SJCRH30 (cell line): Measurements from ENCODE around the gene PRKAA1. TPM values are rescaled to one million over a fixed set of nuclear protein-coding genes. Genes with fewer than 3 reads are reported as not detected.

Experiments
- DNase-seq, 2 experiments: peaks; one replicate each; pipeline ENCODE4 v3.0.0-alpha.2; 2015 to 2020
- H3K27ac ChIP-seq: fragments of 250-450 bp; sonication (Bioruptor Pico); 2 replicates; pipeline ENCODE4 v1.5.1; 2020; ENCODE audit warnings: mild to moderate bottlenecking, moderate library complexity
- H3K27me3 ChIP-seq: fragments of 250-450 bp; sonication (Bioruptor Pico); 2 replicates; pipeline ENCODE4 v1.5.1; 2020; ENCODE audit warnings: mild to moderate bottlenecking, moderate library complexity
- H3K36me3 ChIP-seq: fragments of 250-450 bp; sonication (Bioruptor Pico); 2 replicates; pipeline ENCODE4 v1.5.1; 2020; ENCODE audit warnings: mild to moderate bottlenecking, moderate library complexity
- H3K4me1 ChIP-seq: fragments of 250-450 bp; sonication (Bioruptor Pico); 2 replicates; pipeline ENCODE4 v1.5.1; 2020; ENCODE audit warnings: mild to moderate bottlenecking, moderate library complexity
- H3K4me3 ChIP-seq: fragments of 250-450 bp; sonication (Bioruptor Pico); 2 replicates; pipeline ENCODE4 v1.5.1; 2020; ENCODE audit warnings: mild to moderate bottlenecking, moderate library complexity
- H3K9me3 ChIP-seq: fragments of 250-450 bp; sonication (Bioruptor Pico); replicated peaks from 2 replicates; pipeline ENCODE4 v1.5.1; 2020; ENCODE audit warnings: mild to moderate bottlenecking, moderate library complexity
- total RNA-seq: library from RNA; depleted of rRNA; stranded (reverse); fragments of >200 nt; shearing (Covaris generic); gene quantifications from 2 replicates; pipeline ENCODE4 v1.2.3, GENCODE V29; 2014; rRNA removed

The PRKAA1 gene
- 81.1 and 103 TPM in 2 replicates for total RNA-seq

- peak; percentile 93 to 96 for DNase-seq
- peak within 1 kb of the TSS; percentile 73 for H3K27ac ChIP-seq
- no peaks in the 10 kb centered on the region for H3K9me3 ChIP-seq
- peaks cover 6% of the 10 kb centered on the region; the same call in 1 of the 2 replicates for H3K36me3 ChIP-seq
- peaks cover 6% of the 10 kb centered on the region for H3K4me1 ChIP-seq
- no peaks in the 10 kb centered on the region for H3K27me3 ChIP-seq
- peak within 1 kb of the TSS; percentile 94 for H3K4me3 ChIP-seq
Observed at GRCh38 chr5:40798012-40798800, at the start of gene PRKAA1. Gene PRKAA1, minus strand, starts transcription at chr5:40798374. Its CDS starts 185 bp downstream, at chr5:40798189.

- Histone ChIP-seq H3K4me3 (no peak overlapping the region), H3K36me3 (no peaks in the 10 kb centered on the region), H3K27me3 (no peaks in the 10 kb centered on the region), H3K27ac (no peak overlapping the region), H3K4me1 (peaks cover 5% of the 10 kb centered on the region), H3K9me3 (no peaks in the 10 kb centered on the region)
- DNase-seq: no peak
Observed at GRCh38 chr5:40847525-40847924, 49.4 kb upstream of the PRKAA1 start.

GRCh38 chr5:40846371-40846770, 48.2 kb upstream of the PRKAA1 start:
- Histone ChIP-seq H3K27ac (no peak overlapping the region), H3K4me1 (peaks cover 11% of the 10 kb centered on the region), H3K4me3 (no peak overlapping the region), H3K27me3 (no peaks in the 10 kb centered on the region), H3K36me3 (no peaks in the 10 kb centered on the region), H3K9me3 (no peaks in the 10 kb centered on the region)
- no peak for DNase-seq

GRCh38 chr5:40844565-40844964, 46.4 kb upstream of the PRKAA1 start:
- no peak overlapping the region for H3K4me3 ChIP-seq
- H3K4me1 ChIP-seq: peaks cover 11% of the 10 kb centered on the region
- DNase-seq: no peak
- no peaks in the 10 kb centered on the region for H3K36me3 ChIP-seq
- no peaks in the 10 kb centered on the region for H3K9me3 ChIP-seq
- no peak overlapping the region for H3K27ac ChIP-seq
- H3K27me3 ChIP-seq: no peaks in the 10 kb centered on the region

- Histone ChIP-seq H3K27me3 (no peaks in the 10 kb centered on the region), H3K9me3 (no peaks in the 10 kb centered on the region), H3K4me1 (peaks cover 11% of the 10 kb centered on the region), H3K4me3 (peak overlapping the region; percentile 51), H3K27ac (no peak overlapping the region; the same call in 1 of the 2 replicates), H3K36me3 (no peaks in the 10 kb centered on the region)
- no peak for DNase-seq
Observed at GRCh38 chr5:40842351-40842750, 44.2 kb upstream of the PRKAA1 start.

- Histone ChIP-seq H3K9me3 (no peaks in the 10 kb centered on the region), H3K27ac (peak within 1 kb of the TSS; percentile 13; the same call in 1 of the 2 replicates)
Observed at GRCh38 chr5:40841068-40841805, 43.1 kb upstream of the PRKAA1 start, which contains the start of gene CARD6. Gene CARD6, plus strand, starts transcription at chr5:40841367. Its CDS starts 16 bp downstream, at chr5:40841383.

GRCh38 chr5:40838086-40838485, 39.9 kb upstream of the PRKAA1 start:
- no peak overlapping the region for H3K27ac ChIP-seq
- no peaks in the 10 kb centered on the region for H3K9me3 ChIP-seq
- H3K4me3 ChIP-seq: no peak overlapping the region
- H3K27me3 ChIP-seq: no peaks in the 10 kb centered on the region
- peaks cover 11% of the 10 kb centered on the region for H3K4me1 ChIP-seq
- no peak for DNase-seq
- H3K36me3 ChIP-seq: peaks cover 17% of the 10 kb centered on the region

More at GRCh38 chr5:40841068-40841805, 43.1 kb upstream of the PRKAA1 start, which contains the start of gene CARD6:
- peak in 1 of 2 experiments; percentile 59 for DNase-seq
- H3K4me3 ChIP-seq: peak within 1 kb of the TSS; percentile 51
- H3K27me3 ChIP-seq: no peaks in the 10 kb centered on the region
- peaks cover 11% of the 10 kb centered on the region for H3K4me1 ChIP-seq
- no peaks in the 10 kb centered on the region for H3K36me3 ChIP-seq

- Histone ChIP-seq H3K4me1 (peaks cover 9% of the 10 kb centered on the region; the same call in 1 of the 2 replicates), H3K36me3 (peaks cover 47% of the 10 kb centered on the region), H3K27me3 (no peaks in the 10 kb centered on the region), H3K27ac (peak within 1 kb of the TSS; percentile 93), H3K9me3 (no peaks in the 10 kb centered on the region), H3K4me3 (peak within 1 kb of the TSS; percentile 86)
- peak; percentile 99 for DNase-seq
Observed at GRCh38 chr5:40834849-40835787, 36.9 kb upstream of the PRKAA1 start, which contains the start of gene RPL37. Gene RPL37, minus strand, starts transcription at chr5:40835222. Its CDS starts 37 bp downstream, at chr5:40835185.

GRCh38 chr5:40834391-40834848, 36.2 kb upstream of the PRKAA1 start:
- DNase-seq: peak in 1 of 2 experiments; percentile 51
- H3K4me1 ChIP-seq: peaks cover 9% of the 10 kb centered on the region; the same call in 1 of the 2 replicates
- H3K9me3 ChIP-seq: no peaks in the 10 kb centered on the region
- H3K36me3 ChIP-seq: peaks cover 54% of the 10 kb centered on the region
- H3K4me3 ChIP-seq: peak overlapping the region; percentile 86
- no peaks in the 10 kb centered on the region for H3K27me3 ChIP-seq
- H3K27ac ChIP-seq: peak overlapping the region; percentile 93

- peaks cover under 1% of the 10 kb centered on the region; the same call in 1 of the 2 replicates for H3K9me3 ChIP-seq
- H3K36me3 ChIP-seq: peaks cover 60% of the 10 kb centered on the region
- no peak for DNase-seq
- peaks cover under 1% of the 10 kb centered on the region; the same call in 1 of the 2 replicates for H3K27me3 ChIP-seq
- peak overlapping the region; percentile 86 for H3K4me3 ChIP-seq
- H3K4me1 ChIP-seq: peaks cover 10% of the 10 kb centered on the region
- peak overlapping the region; percentile 93 for H3K27ac ChIP-seq
Observed at GRCh38 chr5:40833712-40834229, 35.6 kb upstream of the PRKAA1 start.

GRCh38 chr5:40832345-40832744, 34.2 kb upstream of the PRKAA1 start:
- Histone ChIP-seq H3K27me3 (peaks cover 6% of the 10 kb centered on the region; the same call in 1 of the 2 replicates), H3K4me1 (peaks cover 12% of the 10 kb centered on the region), H3K4me3 (peak overlapping the region; percentile 86; the same call in 1 of the 2 replicates), H3K9me3 (peaks cover 2% of the 10 kb centered on the region; the same call in 1 of the 2 replicates), H3K27ac (peak overlapping the region; percentile 9; the same call in 1 of the 2 replicates), H3K36me3 (peaks cover 74% of the 10 kb centered on the region)
- DNase-seq: no peak

GRCh38 chr5:40831346-40832210, 33.4 kb upstream of the PRKAA1 start:
- Histone ChIP-seq H3K4me1 (peaks cover 12% of the 10 kb centered on the region), H3K36me3 (peaks cover 82% of the 10 kb centered on the region), H3K27ac (peak overlapping the region; percentile 9; the same call in 1 of the 2 replicates), H3K9me3 (peaks cover 2% of the 10 kb centered on the region; the same call in 1 of the 2 replicates), H3K27me3 (peaks cover 6% of the 10 kb centered on the region; the same call in 1 of the 2 replicates), H3K4me3 (no peak overlapping the region)
- DNase-seq: no peak
